HepG2 (cell line): ENCODE measurements around the gene PASK. TPM values are rescaled to one million over a fixed set of nuclear protein-coding genes. Genes with fewer than 3 reads are reported as not detected.

ENCODE experiments used
- DMAP1 ChIP-seq: IDR thresholded peaks from 2 replicates; pipeline ENCODE4 v1.6.1; 2016
- FOXJ3 ChIP-seq: sonication (generic); formaldehyde crosslinking; IDR thresholded peaks from 2 replicates; pipeline ENCODE4 v1.4.0; 2020; ENCODE audit warnings: missing genetic modification reagents, mild to moderate bottlenecking, borderline replicate concordance
- FOXK1 ChIP-seq: sonication (generic); formaldehyde crosslinking; IDR thresholded peaks from 2 replicates; pipeline ENCODE4 v1.4.0; 2020; ENCODE audit warnings: low read depth, missing genetic modification reagents, borderline replicate concordance
- HHEX ChIP-seq: IDR thresholded peaks from 2 replicates; pipeline ENCODE4 v1.6.1; 2016; ENCODE audit warnings: control low read depth
- HNF4A ChIP-seq: sonication (generic); formaldehyde crosslinking; IDR thresholded peaks from 2 replicates; pipeline ENCODE4 v1.4.0; 2020; ENCODE audit warnings: missing genetic modification reagents
- KLF16 ChIP-seq, 2 experiments: sonication (generic) in 1 of 2; formaldehyde crosslinking in 1 of 2; IDR thresholded peaks; 2 replicates each; pipeline versions ENCODE4 v1.6.1 to v1.8.0; 2016 to 2023; ENCODE audit warnings: missing genetic modification reagents in 2 of 2, missing compliant biosample characterization in 1 of 2
- KMT2B ChIP-seq: IDR thresholded peaks from 2 replicates; pipeline ENCODE4 v1.6.1; 2016; ENCODE audit warnings: missing genetic modification reagents, missing compliant biosample characterization
- MEIS2 ChIP-seq: sonication (generic); formaldehyde crosslinking; IDR thresholded peaks from 2 replicates; pipeline ENCODE4 v1.9.0; 2021; ENCODE audit warnings: mild to moderate bottlenecking, missing genetic modification reagents
- NFKBIZ ChIP-seq: IDR thresholded peaks from 2 replicates; pipeline ENCODE4 v1.6.1; 2018; ENCODE audit warnings: missing genetic modification reagents, missing compliant biosample characterization
- SMAD3 ChIP-seq: sonication (generic); formaldehyde crosslinking; IDR thresholded peaks from 2 replicates; pipeline ENCODE4 v1.4.0; 2020; ENCODE audit warnings: missing genetic modification reagents
- TOE1 ChIP-seq: sonication (generic); formaldehyde crosslinking; IDR thresholded peaks from 2 replicates; pipeline ENCODE4 v1.4.0; 2020; ENCODE audit warnings: mild to moderate bottlenecking, missing genetic modification reagents
- ZMYM4 ChIP-seq: sonication (generic); formaldehyde crosslinking; IDR thresholded peaks from 2 replicates; pipeline ENCODE4 v1.8.1; 2023; ENCODE audit warnings: mild to moderate bottlenecking, missing genetic modification reagents
- ZNF317 ChIP-seq: sonication (generic); formaldehyde crosslinking; IDR thresholded peaks from 2 replicates; pipeline ENCODE4 v1.5.0; 2020; ENCODE audit warnings: mild to moderate bottlenecking, missing genetic modification reagents
- ZNF616 ChIP-seq: sonication (generic); formaldehyde crosslinking; IDR thresholded peaks from 2 replicates; pipeline ENCODE4 v1.5.0; 2020; ENCODE audit warnings: low read depth, mild to moderate bottlenecking, missing genetic modification reagents
- ZNF703 ChIP-seq: sonication (generic); formaldehyde crosslinking; IDR thresholded peaks from 2 replicates; pipeline ENCODE4 v1.5.1; 2020; ENCODE audit warnings: missing genetic modification reagents, mild to moderate bottlenecking, moderate library complexity, borderline replicate concordance
- ZNF792 ChIP-seq: IDR thresholded peaks from 2 replicates; pipeline ENCODE4 v1.6.1; 2016
- ZNF891 ChIP-seq: sonication (generic); formaldehyde crosslinking; IDR thresholded peaks from 2 replicates; pipeline ENCODE4 v1.5.0; 2020; ENCODE audit warnings: mild to moderate bottlenecking, missing genetic modification reagents
- polyA plus RNA-seq, 8 experiments: library from polyadenylated mRNA; depleted of rRNA in 3 of 8; stranded (reverse) in 7 of 8; unstranded in 1 of 8; fragments of >200 nt; fragmentation: Illumina TruSeq in 4 of 8; extraction: Trizol in 4 of 8; gene quantifications; 2 replicates each; pipeline versions ENCODE4 v1.2.1 to v1.2.3, GENCODE V29; 2011 to 2016; ENCODE audit warnings: low read depth in 4 of 8, missing spikeins in 1 of 8, mixed read lengths in 1 of 8; ENCODE audit not compliant: insufficient read depth in 1 of 8
- total RNA-seq, 5 experiments: library from RNA; depleted of rRNA; stranded (reverse); fragments of >200 nt; fragmentation: Illumina TruSeq; extraction: Trizol; gene quantifications; 2 replicates each; pipeline ENCODE4 v1.2.3, GENCODE V29; 2016; ENCODE audit warnings: low read depth in 1 of 5
- TF ChIP-seq, protein P1 (sequence below): IDR thresholded peaks from 2 replicates; pipeline ENCODE4 v1.6.1; 2012; ENCODE audit warnings: low read depth, low read length, improper control_type of control experiment
- TF ChIP-seq, protein P2 (sequence below): sonication (generic); formaldehyde crosslinking; IDR thresholded peaks from 2 replicates; pipeline ENCODE4 v1.4.0; 2020; ENCODE audit warnings: missing genetic modification reagents
- TF ChIP-seq, protein P3 (sequence below): IDR thresholded peaks from 2 replicates; pipeline ENCODE4 v1.6.1; 2016; ENCODE audit warnings: missing compliant biosample characterization, missing genetic modification reagents, borderline replicate concordance
- TF ChIP-seq, protein P4 (sequence below): sonication (generic); formaldehyde crosslinking; IDR thresholded peaks from 2 replicates; pipeline ENCODE4 v1.4.0; 2020; ENCODE audit warnings: mild to moderate bottlenecking, missing genetic modification reagents
- TF ChIP-seq, protein P5 (sequence below): sonication (generic); formaldehyde crosslinking; IDR thresholded peaks from 2 replicates; pipeline ENCODE4 v1.4.0; 2020; ENCODE audit warnings: missing genetic modification reagents, low read depth, mild to moderate bottlenecking, borderline replicate concordance

PASK gene
- total and polyA plus RNA-seq, 2 of the 13 experiments (the other 11 are each of a cell fraction or from before 2014, with no cell fraction given): 6.9 to 17.0 TPM

DNA sequence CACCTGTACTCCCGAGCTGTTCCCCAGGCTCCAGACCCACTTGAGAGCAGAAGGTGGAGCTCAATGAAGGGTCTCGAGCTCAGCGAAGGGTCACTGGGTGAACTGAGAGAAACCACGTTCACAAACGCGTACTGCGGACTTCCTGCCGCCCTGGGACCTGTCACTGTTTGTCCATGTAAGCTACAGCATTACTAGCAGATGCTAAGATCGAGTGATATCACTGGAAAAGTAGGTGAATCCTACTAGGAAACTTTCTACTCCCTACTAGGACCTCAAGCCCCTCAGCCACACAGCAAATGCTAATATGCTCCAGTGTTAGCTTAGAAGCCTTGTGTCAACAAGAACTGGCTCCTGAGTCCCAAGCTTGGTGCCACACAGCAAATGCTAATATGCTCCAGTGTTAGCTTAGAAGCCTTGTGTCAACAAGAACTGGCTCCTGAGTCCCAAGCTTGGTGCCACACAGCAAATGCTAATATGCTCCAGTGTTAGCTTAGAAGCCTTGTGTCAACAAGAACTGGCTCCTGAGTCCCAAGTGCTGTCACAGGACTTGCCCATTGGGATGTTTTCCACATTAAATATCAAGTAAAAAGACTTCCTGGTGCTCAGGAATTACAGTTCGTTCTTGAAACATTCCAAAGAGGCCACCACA, 56.0 kb downstream of the PASK start (continued):
- TF ChIP-seq, protein P1, sequence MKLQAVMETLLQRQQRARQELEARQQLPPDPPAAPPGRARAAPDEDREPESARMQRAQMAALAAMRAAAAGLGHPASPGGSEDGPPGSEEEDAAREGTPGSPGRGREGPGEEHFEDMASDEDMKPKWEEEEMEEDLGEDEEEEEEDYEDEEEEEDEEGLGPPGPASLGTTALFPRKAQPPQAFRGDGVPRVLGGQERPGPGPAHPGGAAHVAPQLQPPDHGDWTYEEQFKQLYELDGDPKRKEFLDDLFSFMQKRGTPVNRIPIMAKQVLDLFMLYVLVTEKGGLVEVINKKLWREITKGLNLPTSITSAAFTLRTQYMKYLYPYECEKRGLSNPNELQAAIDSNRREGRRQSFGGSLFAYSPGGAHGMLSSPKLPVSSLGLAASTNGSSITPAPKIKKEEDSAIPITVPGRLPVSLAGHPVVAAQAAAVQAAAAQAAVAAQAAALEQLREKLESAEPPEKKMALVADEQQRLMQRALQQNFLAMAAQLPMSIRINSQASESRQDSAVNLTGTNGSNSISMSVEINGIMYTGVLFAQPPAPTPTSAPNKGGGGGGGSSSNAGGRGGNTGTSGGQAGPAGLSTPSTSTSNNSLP: 0 out of 2 replicates have a peak, but pooled peaks have one; percentile 45
- peak; percentile 75 for TF ChIP-seq DMAP1 (CRISPR knock-in tag)
- peak; percentile 89; the same call in 1 of the 2 replicates for TF ChIP-seq FOXJ3 (CRISPR knock-in tag)
- peak; percentile 85 for TF ChIP-seq FOXK1 (CRISPR knock-in tag)
- TF ChIP-seq HNF4A: peak; percentile 81
- 0 out of 2 replicates have a peak, but pooled peaks have one; percentile 36 for TF ChIP-seq ZNF891 (CRISPR knock-in tag)
- TF ChIP-seq KLF16 (CRISPR knock-in tag; IDR thresholded peaks at IDR 0.05): peak in 1 of 2 experiments; percentile 62; a peak in 1 of 4 replicates
- 0 out of 2 replicates have a peak, but pooled peaks have one; percentile 28 for TF ChIP-seq KMT2B (CRISPR knock-in tag)
- TF ChIP-seq ZNF317 (CRISPR knock-in tag): peak; percentile 81
- TF ChIP-seq ZMYM4 (CRISPR knock-in tag): peak; percentile 63
- TF ChIP-seq ZNF792 (CRISPR knock-in tag): peak; percentile 82; the same call in 1 of the 2 replicates
- TF ChIP-seq ZNF703 (CRISPR knock-in tag): peak; percentile 22; the same call in 1 of the 2 replicates
- 0 out of 2 replicates have a peak, but pooled peaks have one; percentile 33 for TF ChIP-seq MEIS2 (CRISPR knock-in tag)
- peak; percentile 98 for TF ChIP-seq HHEX
- TF ChIP-seq, protein P2, sequence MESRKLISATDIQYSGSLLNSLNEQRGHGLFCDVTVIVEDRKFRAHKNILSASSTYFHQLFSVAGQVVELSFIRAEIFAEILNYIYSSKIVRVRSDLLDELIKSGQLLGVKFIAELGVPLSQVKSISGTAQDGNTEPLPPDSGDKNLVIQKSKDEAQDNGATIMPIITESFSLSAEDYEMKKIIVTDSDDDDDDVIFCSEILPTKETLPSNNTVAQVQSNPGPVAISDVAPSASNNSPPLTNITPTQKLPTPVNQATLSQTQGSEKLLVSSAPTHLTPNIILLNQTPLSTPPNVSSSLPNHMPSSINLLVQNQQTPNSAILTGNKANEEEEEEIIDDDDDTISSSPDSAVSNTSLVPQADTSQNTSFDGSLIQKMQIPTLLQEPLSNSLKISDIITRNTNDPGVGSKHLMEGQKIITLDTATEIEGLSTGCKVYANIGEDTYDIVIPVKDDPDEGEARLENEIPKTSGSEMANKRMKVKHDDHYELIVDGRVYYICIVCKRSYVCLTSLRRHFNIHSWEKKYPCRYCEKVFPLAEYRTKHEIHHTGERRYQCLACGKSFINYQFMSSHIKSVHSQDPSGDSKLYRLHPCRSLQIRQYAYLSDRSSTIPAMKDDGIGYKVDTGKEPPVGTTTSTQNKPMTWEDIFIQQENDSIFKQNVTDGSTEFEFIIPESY (CRISPR knock-in tag): peak; percentile 63; the same call in 1 of the 2 replicates
- 0 out of 2 replicates have a peak, but pooled peaks have one; percentile 59 for TF ChIP-seq ZNF616
- TF ChIP-seq TOE1 (CRISPR knock-in tag): peak; percentile 65; the same call in 1 of the 2 replicates
- TF ChIP-seq, protein P3, sequence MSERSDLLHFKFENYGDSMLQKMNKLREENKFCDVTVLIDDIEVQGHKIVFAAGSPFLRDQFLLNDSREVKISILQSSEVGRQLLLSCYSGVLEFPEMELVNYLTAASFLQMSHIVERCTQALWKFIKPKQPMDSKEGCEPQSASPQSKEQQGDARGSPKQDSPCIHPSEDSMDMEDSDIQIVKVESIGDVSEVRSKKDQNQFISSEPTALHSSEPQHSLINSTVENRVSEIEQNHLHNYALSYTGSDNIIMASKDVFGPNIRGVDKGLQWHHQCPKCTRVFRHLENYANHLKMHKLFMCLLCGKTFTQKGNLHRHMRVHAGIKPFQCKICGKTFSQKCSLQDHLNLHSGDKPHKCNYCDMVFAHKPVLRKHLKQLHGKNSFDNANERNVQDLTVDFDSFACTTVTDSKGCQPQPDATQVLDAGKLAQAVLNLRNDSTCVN (CRISPR knock-in tag): peak; percentile 88
- peak; percentile 77; the same call in 1 of the 2 replicates for TF ChIP-seq SMAD3 (CRISPR knock-in tag)
- TF ChIP-seq, protein P4, sequence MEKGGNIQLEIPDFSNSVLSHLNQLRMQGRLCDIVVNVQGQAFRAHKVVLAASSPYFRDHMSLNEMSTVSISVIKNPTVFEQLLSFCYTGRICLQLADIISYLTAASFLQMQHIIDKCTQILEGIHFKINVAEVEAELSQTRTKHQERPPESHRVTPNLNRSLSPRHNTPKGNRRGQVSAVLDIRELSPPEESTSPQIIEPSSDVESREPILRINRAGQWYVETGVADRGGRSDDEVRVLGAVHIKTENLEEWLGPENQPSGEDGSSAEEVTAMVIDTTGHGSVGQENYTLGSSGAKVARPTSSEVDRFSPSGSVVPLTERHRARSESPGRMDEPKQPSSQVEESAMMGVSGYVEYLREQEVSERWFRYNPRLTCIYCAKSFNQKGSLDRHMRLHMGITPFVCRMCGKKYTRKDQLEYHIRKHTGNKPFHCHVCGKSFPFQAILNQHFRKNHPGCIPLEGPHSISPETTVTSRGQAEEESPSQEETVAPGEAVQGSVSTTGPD: peak; percentile 90
- TF ChIP-seq, protein P5, sequence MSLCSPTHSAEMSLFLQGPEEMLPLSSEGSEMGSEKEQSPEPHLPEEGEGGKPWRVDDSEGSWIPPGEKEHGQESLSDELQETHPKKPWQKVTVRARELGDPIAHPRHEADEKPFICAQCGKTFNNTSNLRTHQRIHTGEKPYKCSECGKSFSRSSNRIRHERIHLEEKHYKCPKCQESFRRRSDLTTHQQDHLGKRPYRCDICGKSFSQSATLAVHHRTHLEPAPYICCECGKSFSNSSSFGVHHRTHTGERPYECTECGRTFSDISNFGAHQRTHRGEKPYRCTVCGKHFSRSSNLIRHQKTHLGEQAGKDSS (CRISPR knock-in tag): peak; percentile 44; the same call in 1 of the 2 replicates
- peak; percentile 87; the same call in 1 of the 2 replicates for TF ChIP-seq NFKBIZ
